HG03108 (cell line): ENCODE measurements around the gene GRAMD2A.

Source experiments
- ATAC-seq: cut with Tn5 transposase; IDR thresholded peaks from one replicate; pipeline ENCODE4 v1.9.1; 2021; ENCODE audit warnings: moderate library complexity; ENCODE audit not compliant: unreplicated experiment

GRAMD2A gene

GRCh38 chr15:72220687-72221086 lies 23.1 kb upstream of the GRAMD2A start:
- no peak for ATAC-seq

DNA sequence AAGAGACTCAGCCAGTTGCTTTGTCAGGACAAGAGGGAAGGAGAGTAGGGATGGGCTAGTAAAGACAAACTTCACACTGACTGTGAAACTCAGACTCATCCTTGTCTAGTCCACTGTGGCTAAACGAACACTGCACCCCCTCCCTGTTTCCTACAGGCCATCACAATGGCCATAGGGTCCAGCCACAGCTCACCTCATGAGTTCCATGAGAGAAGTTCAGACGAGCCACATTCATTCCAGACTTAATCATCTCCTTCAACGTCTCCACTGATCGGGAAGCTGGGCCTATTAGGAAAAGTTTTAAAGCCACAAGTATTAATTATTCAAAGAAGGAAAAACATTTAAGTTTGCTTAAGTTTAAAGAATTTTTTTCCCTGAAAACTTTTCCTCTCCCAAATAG lies 19.6 kb upstream of the GRAMD2A start:
- ATAC-seq: no peak

DNA sequence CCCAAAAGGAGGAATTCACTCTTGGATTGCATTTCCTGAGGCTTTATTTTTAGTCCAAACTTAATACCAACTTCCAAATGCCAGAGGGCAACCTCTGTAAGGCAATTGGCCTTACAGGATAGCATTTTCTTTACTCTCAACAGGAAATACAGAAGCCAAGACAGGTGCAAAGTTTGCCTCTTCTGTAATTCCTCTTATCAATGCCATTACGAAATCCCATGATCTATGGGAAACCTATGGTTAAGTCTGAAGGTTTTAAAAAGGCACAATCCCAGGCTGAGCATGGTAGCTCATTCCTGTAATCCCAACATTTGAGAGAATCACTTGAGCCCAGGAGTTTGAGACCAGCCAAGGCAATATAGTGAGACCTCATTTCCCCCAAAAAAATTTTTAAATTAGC lies 18.5 kb upstream of the GRAMD2A start:
- no peak for ATAC-seq

- ATAC-seq: no peak
Observed at GRCh38 chr15:72207558-72208085, 10.0 kb upstream of the GRAMD2A start.

DNA sequence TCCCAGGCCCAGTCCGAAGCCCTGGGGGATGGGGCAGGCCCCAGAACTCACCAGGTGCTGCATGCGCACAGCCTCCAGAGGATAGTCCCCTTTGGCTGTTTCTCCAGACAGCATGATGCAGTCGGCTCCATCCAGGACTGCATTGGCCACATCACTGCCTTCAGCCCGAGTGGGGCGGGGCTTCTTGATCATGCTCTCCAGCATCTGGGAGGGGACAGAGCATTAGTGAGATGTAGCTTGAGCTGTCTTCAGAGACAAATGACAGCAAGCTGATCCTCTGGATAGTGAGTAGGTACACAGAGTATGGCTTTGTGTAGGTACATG lies 9.1 kb upstream of the GRAMD2A start:
- no peak for ATAC-seq

DNA sequence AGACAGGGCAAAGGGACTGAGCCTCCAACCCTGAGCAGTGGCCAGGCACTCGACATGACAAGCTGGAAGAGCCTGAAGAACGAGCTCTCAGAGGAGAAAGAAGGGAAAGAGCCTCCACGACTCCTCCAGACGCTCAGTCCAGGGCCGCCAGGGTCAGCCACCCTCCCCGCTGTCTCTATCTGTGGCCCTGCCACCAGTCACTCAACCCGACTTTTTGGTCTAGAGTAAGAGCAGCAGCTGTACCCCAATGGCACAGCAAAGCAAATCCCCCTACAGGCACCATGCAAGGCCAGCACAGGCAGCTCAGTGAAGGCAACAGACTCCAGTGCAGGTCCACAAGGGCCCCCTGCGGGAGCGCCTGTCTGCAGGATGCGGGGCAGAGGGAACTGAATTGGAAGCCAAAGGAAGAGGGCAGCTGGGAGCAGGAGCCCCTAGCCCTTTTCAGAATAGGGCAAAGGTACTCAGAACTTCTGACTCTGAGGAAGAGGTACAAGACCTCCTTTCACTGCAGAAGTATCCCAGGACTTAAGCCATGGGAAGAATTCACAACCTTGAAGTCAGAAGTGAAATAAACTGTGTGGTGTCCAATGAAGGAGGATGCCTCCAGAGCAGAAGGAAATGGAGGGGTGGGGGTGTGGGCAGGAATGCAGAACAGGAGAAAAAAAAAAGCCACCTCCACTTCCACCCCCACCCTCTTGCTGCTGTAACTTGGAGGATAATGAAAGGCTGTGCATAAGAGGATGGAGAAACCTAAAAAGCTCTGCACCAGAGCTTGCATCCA lies 8.5 kb upstream of the GRAMD2A start:
- no peak for ATAC-seq

DNA sequence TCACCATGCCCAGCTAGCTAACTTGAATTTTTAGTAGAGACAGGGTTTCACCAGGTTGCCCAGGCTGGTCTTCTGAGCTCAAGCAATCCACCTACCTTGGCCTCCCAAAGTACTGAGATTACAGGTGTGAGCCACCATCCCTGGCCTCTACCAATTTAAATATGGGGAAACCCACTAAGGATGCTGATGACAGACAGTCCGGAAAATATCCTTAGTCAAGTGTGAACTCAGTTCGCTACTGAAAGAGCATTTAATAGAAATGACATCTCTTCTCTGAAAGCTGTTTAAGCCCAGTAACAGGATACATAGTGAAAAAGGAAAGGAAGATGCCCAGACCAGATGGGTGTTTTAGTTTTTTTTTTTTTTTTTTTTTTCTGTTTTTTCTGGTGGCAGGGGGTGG lies 7.7 kb upstream of the GRAMD2A start:
- no peak for ATAC-seq

DNA sequence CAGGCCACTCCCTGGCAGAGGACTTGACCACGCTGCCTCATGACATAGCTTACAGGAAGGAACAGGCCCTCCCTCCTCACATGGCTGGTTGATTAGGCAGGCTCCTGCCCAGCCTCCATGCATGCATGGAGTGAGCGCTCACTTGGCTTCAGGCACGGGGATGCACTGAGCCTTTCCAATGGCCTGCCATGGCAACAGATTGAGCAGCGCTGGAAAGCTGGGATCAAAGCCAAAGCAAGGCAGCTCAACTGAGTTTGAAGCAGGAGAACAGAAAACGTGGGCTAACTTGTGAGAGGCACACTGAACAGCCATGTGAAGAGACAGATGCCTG lies 5.9 kb upstream of the GRAMD2A start:
- no peak for ATAC-seq

GRCh38 chr15:72202801-72203506 lies 5.4 kb upstream of the GRAMD2A start:
- ATAC-seq: no peak

GRCh38 chr15:72202302-72202701 lies 4.7 kb upstream of the GRAMD2A start:
- no peak for ATAC-seq

- ATAC-seq: no peak
Observed at GRCh38 chr15:72201391-72201921, 3.9 kb upstream of the GRAMD2A start.

- ATAC-seq: no peak
Observed at GRCh38 chr15:72200395-72201237, 3.0 kb upstream of the GRAMD2A start.

DNA sequence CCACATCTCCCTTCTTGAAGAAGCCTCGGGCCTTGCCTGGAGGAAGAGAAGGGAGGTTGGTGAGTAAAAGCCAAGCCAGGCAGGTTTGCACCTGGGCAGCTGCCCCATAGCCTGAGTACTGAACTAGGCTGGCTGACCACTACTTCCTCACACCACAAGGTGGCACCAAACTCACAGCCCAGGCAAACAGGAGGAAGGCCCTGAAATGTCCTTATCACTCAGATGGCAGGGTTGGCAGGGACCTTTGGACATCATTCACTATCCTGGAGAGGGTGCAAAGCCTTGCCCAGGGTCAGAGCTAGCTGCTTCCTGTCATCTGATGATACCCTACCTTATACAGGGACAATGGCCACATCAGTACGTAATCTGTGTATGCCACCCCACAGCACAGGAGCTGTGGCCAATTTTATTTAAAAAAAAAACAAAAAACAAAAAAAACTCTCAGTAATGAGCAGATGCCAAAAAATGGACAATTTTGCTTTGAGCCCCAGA lies 2.2 kb upstream of the GRAMD2A start:
- ATAC-seq: peak; percentile 37

DNA sequence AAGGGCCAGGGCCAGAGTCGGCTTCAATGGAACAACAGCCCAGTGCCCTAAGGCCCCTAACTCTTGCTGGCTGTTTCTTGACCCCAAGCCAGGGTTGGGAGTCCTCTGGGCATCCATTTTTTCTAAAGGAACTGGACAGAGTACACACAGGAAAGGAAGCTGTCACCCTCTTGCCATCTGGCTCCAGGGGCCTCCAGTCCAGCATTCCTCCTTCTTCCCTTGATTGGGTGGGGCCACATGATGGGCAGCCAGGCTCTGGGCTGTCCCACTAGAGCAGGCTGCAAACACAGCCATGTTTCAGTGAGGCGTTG lies 1.6 kb upstream of the GRAMD2A start:
- no peak for ATAC-seq

GRCh38 chr15:72198356-72199204 lies 993 bp upstream of the GRAMD2A start:
- no peak for ATAC-seq

GRCh38 chr15:72197041-72197459 lies 537 bp downstream of the GRAMD2A start:
- ATAC-seq: no peak

GRCh38 chr15:72196409-72197040 lies 1.1 kb downstream of the GRAMD2A start:
- ATAC-seq: no peak

DNA sequence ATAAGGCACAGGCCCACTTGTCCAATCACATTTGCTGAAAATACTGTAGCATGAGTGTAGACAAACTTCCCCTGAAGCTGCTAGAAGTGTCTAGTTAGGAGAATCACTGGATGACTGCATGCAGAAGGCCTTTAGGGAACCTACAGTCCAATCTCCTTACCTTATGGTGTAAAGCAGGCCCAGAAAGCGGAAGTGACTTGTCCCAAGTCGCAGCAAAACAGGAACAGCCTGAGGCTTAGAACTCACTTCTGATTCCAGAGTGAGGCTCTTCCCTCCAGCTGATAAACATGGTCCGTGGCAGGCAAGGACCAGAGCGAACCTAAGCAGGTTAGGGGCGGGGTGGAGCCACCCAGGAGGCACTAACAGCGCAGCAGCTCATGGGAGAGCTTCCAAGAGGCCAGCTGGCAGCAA lies 2.5 kb downstream of the GRAMD2A start:
- ATAC-seq: no peak

- ATAC-seq: no peak
Observed at GRCh38 chr15:72193836-72194396, 3.7 kb downstream of the GRAMD2A start.

DNA sequence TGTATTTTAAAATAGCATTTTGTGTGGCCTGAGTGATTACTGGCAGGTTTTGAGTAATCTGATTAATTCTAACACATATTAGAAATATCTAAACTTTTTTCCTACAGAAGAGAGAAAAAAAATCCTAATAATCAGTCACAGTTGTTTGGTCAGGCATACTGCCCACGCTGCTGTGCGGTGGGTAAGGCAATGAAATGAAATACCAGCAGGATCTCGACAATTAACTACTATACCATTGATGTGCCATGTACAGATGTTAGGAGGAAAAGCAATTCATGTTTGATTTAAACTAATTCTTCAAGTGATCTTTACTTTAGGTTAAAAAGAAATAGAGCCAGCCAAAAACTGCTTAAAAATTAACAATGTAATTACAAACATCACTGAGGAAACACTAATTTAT lies 5.2 kb downstream of the GRAMD2A start:
- ATAC-seq: no peak
